H1 (cell line): ENCODE data around the gene ARHGAP4.

Source experiments
- EZH2 ChIP-seq: fragments of 200-600 bp; sonication (generic); IDR thresholded peaks from 2 replicates; pipeline ENCODE4 v1.7.1; 2012; ENCODE audit warnings: low read depth, mild to moderate bottlenecking, moderate library complexity, low read length, inconsistent platforms; ENCODE audit not compliant: severe bottlenecking
- JUND ChIP-seq: IDR thresholded peaks from 2 replicates; pipeline ENCODE4 v1.6.1; 2011; ENCODE audit warnings: mild to moderate bottlenecking, improper control_type of control experiment, low read length
- KDM5A ChIP-seq: fragments of 200-600 bp; IDR thresholded peaks from 2 replicates; pipeline ENCODE4 v1.7.1; 2012; ENCODE audit warnings: mild to moderate bottlenecking, low read length, inconsistent platforms, mixed read lengths
- MAFK ChIP-seq: IDR thresholded peaks from 2 replicates; pipeline ENCODE4 v1.6.1; 2012; ENCODE audit warnings: low read depth, mild to moderate bottlenecking, improper control_type of control experiment, low read length
- POLR2A ChIP-seq, 2 experiments: IDR thresholded peaks; 1 replicate in 1 of 2; 2 replicates in 1 of 2; pipeline ENCODE4 v1.6.1; 2011; ENCODE audit warnings: low read depth in 2 of 2, low read length in 2 of 2, mild to moderate bottlenecking in 2 of 2; ENCODE audit errors: control extremely low read depth in 1 of 2
- POLR2AphosphoS5 ChIP-seq: IDR thresholded peaks from 2 replicates; pipeline ENCODE4 v1.6.1; 2011; ENCODE audit warnings: low read depth, low read length
- RFX5 ChIP-seq: IDR thresholded peaks from 2 replicates; pipeline ENCODE4 v1.6.1; 2011; ENCODE audit warnings: low read depth, low read length, improper control_type of control experiment, borderline replicate concordance
- SIRT6 ChIP-seq: IDR thresholded peaks from one replicate; pipeline ENCODE4 v1.7.1; 2012; ENCODE audit warnings: low read length, inconsistent platforms
- USF2 ChIP-seq: IDR thresholded peaks from 2 replicates; pipeline ENCODE4 v1.6.1; 2011; ENCODE audit warnings: low read length, improper control_type of control experiment
- TF ChIP-seq, protein P1 (sequence below), 3 experiments: IDR thresholded peaks; 1 replicate in 2 of 3; 2 replicates in 1 of 3; pipeline versions ENCODE4 v1.5.1 to v1.6.1; 2011; ENCODE audit warnings: low read length in 3 of 3, mild to moderate bottlenecking in 3 of 3, inconsistent platforms in 2 of 3, low read depth in 1 of 3, moderate library complexity in 1 of 3; ENCODE audit not compliant: insufficient read depth in 1 of 3; ENCODE audit errors: control extremely low read depth in 1 of 3

DNA sequence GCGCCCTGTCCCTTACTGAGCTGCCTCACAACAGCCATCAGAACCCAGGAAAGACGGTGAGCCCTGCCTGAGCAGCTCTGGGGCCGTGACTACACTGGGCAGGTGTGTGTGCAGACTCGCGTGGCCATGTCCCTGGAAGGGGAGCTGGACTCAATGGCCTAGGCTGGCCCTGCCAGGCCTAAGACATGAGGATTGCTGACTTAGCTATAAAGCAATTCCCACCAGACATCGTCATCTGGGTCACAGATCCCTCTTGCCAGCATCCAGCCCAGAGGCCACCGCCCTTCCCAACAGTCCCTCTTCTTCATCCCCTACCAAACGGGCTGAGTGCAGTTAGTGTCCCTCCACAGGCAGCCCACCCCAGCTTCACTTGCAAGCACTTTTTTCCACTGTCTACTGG is 5.1 kb upstream of the ARHGAP4 start:
- TF ChIP-seq, protein P1, sequence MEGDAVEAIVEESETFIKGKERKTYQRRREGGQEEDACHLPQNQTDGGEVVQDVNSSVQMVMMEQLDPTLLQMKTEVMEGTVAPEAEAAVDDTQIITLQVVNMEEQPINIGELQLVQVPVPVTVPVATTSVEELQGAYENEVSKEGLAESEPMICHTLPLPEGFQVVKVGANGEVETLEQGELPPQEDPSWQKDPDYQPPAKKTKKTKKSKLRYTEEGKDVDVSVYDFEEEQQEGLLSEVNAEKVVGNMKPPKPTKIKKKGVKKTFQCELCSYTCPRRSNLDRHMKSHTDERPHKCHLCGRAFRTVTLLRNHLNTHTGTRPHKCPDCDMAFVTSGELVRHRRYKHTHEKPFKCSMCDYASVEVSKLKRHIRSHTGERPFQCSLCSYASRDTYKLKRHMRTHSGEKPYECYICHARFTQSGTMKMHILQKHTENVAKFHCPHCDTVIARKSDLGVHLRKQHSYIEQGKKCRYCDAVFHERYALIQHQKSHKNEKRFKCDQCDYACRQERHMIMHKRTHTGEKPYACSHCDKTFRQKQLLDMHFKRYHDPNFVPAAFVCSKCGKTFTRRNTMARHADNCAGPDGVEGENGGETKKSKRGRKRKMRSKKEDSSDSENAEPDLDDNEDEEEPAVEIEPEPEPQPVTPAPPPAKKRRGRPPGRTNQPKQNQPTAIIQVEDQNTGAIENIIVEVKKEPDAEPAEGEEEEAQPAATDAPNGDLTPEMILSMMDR (IDR thresholded peaks at IDR 0.05; ENCODE audit: control extremely low read depth in 1 of 3, insufficient read depth in 1 of 3, low read depth in 1 of 3, low read length in 3 of 3), result no peak
- TF ChIP-seq EZH2 (no peak), POLR2AphosphoS5 (no peak), JUND (no peak), RFX5 (no peak), POLR2A (IDR thresholded peaks at IDR 0.05; ENCODE audit: control extremely low read depth in 1 of 2, low read depth in 2 of 2, low read length in 2 of 2) (no peak), KDM5A (no peak), SIRT6 (no peak), USF2 (no peak), MAFK (no peak)
